PC-9 (cell line): ENCODE measurements around the gene ATP2B2.

Experiments used
- EZH2 ChIP-seq: fragments of 200-600 bp; sonication (generic); IDR thresholded peaks from 2 replicates; pipeline ENCODE4 v1.8.0; 2017; ENCODE audit warnings: antibody characterized with exemption, low read depth
- TF ChIP-seq, protein P1 (sequence below): fragments of 200-600 bp; sonication (generic); conservative IDR thresholded peaks from 2 replicates; pipeline ENCODE4 v1.6.1; 2017; ENCODE audit warnings: mixed run types, antibody characterized with exemption, mild to moderate bottlenecking, moderate library complexity

- TF ChIP-seq, protein P1, sequence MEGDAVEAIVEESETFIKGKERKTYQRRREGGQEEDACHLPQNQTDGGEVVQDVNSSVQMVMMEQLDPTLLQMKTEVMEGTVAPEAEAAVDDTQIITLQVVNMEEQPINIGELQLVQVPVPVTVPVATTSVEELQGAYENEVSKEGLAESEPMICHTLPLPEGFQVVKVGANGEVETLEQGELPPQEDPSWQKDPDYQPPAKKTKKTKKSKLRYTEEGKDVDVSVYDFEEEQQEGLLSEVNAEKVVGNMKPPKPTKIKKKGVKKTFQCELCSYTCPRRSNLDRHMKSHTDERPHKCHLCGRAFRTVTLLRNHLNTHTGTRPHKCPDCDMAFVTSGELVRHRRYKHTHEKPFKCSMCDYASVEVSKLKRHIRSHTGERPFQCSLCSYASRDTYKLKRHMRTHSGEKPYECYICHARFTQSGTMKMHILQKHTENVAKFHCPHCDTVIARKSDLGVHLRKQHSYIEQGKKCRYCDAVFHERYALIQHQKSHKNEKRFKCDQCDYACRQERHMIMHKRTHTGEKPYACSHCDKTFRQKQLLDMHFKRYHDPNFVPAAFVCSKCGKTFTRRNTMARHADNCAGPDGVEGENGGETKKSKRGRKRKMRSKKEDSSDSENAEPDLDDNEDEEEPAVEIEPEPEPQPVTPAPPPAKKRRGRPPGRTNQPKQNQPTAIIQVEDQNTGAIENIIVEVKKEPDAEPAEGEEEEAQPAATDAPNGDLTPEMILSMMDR = no peak
- TF ChIP-seq EZH2 = no peak
Observed at GRCh38 chr3:10344944-10345575, 160.3 kb downstream of the ATP2B2 start.
